Brain microvascular endothelial cell (primary cell): ENCODE results near the gene SNX33.
A peak's percentile ranks its signal among the peaks of the same experiment; 100 is the strongest.
"Not testable (repeated sequence)": the region's sequence is repeated elsewhere in the genome, so short reads cannot be mapped to it uniquely, and the experiment has no call there.

Source experiments
- DNase-seq: peaks from one replicate; pipeline ENCODE4 v3.0.0-alpha.2; 2020
- H3K27ac ChIP-seq: fragments of 250-450 bp; sonication (Bioruptor Pico); 2 replicates; pipeline ENCODE4 v1.5.1; 2020; ENCODE audit warnings: mild to moderate bottlenecking, moderate library complexity
- H3K27me3 ChIP-seq: fragments of 250-450 bp; sonication (Bioruptor Pico); replicated peaks from 2 replicates; pipeline ENCODE4 v1.5.1; 2020; ENCODE audit warnings: mild to moderate bottlenecking
- H3K36me3 ChIP-seq: fragments of 250-450 bp; sonication (Bioruptor Pico); replicated peaks from 2 replicates; pipeline ENCODE4 v1.5.1; 2020; ENCODE audit warnings: mild to moderate bottlenecking
- H3K4me3 ChIP-seq: 2 replicates; pipeline ENCODE4 v1.5.1; 2011; ENCODE audit warnings: low read depth, mild to moderate bottlenecking, control low read depth, low read length, moderate library complexity
- CTCF ChIP-seq: IDR thresholded peaks from 2 replicates; pipeline ENCODE4 v1.5.1; 2011; ENCODE audit warnings: low read depth, mild to moderate bottlenecking, moderate library complexity, low read length, control low read depth, inconsistent platforms; ENCODE audit errors: missing control alignments
- in situ Hi-C: cut with HindIII; loops from 2 replicates; pipeline ENCODE4 v1.10.0; 2017; ENCODE audit warnings: low sequenced_read_pairs, low pct_ligation_motif_present

Gene SNX33

GRCh38 chr15:75631935-75632334, 15.8 kb upstream of the SNX33 start:
- H3K4me3 ChIP-seq = no peak overlapping the region
- TF ChIP-seq CTCF = no peak
- no peaks in the 10 kb centered on the region for H3K27me3 ChIP-seq
- no peak for DNase-seq
- in situ Hi-C loops = no loop called here
- no peak overlapping the region for H3K27ac ChIP-seq
- no peaks in the 10 kb centered on the region for H3K36me3 ChIP-seq

- H3K4me3 ChIP-seq, H3K27me3 ChIP-seq, H3K27ac ChIP-seq, H3K36me3 ChIP-seq, DNase-seq, in situ Hi-C loops: not testable (repeated sequence)
These were observed 13.8 kb upstream of the SNX33 start for GRCh38 chr15:75633922-75634321.

- no peak overlapping the region for H3K4me3 ChIP-seq
- H3K36me3 ChIP-seq = no peaks in the 10 kb centered on the region
- DNase-seq = no peak
- H3K27ac ChIP-seq = no peak overlapping the region
- TF ChIP-seq CTCF = no peak
- no peaks in the 10 kb centered on the region for H3K27me3 ChIP-seq
- in situ Hi-C loops = no loop called here
These were observed 11.7 kb upstream of the SNX33 start for GRCh38 chr15:75636026-75636425.

- H3K36me3 ChIP-seq = no peaks in the 10 kb centered on the region
- no peak overlapping the region for H3K27ac ChIP-seq
- no peaks in the 10 kb centered on the region for H3K27me3 ChIP-seq
- no peak for TF ChIP-seq CTCF
- DNase-seq = no peak
- in situ Hi-C loops = no loop called here
- H3K4me3 ChIP-seq = no peak overlapping the region
These were observed 10.3 kb upstream of the SNX33 start for GRCh38 chr15:75637245-75638009.

GRCh38 chr15:75639191-75639708, 8.5 kb upstream of the SNX33 start:
- TF ChIP-seq CTCF = no peak
- in situ Hi-C loops = no loop called here
- peak overlapping the region; percentile 95 for H3K4me3 ChIP-seq
- no peak for DNase-seq
- H3K27me3 ChIP-seq = no peaks in the 10 kb centered on the region
- H3K36me3 ChIP-seq = no peaks in the 10 kb centered on the region
- H3K27ac ChIP-seq = peak overlapping the region; percentile 61

GRCh38 chr15:75639709-75640482, 7.8 kb upstream of the SNX33 start, which contains the start of gene IMP3:
TSS of gene IMP3 (minus strand) at chr15:75640224. CDS start at chr15:75640168, 56 bp downstream.
- Histone ChIP-seq H3K27ac (peak within 1 kb of the TSS; percentile 61), H3K36me3 (no peaks in the 10 kb centered on the region), H3K27me3 (no peaks in the 10 kb centered on the region), H3K4me3 (peak within 1 kb of the TSS; percentile 95)
- DNase-seq = peak; percentile 96
- in situ Hi-C loops = no loop called here
- no peak for TF ChIP-seq CTCF
